ENCODE measurements around the gene ZNF438.

DNA sequence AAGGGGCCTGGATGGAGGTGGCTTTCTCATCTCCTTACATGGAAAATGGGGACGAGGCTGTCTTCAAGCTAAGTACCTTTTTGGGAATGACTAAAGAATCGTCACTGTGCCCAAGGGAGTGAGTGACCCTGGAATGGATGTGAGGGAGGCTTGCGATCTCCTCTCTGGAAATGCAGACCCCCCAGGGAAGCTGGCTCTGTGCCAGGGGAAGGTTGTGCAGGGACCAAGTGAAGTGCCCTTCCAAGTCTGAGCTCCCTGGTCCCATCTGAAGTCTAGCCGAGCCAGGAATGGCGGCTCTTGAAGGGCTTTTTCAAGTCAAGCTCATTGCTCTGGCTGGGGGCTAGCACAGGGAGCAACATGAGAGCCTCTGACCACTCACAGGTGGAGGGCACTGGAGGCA lies 221.2 kb downstream of the ZNF438 start:
- TF ChIP-seq, protein P1, sequence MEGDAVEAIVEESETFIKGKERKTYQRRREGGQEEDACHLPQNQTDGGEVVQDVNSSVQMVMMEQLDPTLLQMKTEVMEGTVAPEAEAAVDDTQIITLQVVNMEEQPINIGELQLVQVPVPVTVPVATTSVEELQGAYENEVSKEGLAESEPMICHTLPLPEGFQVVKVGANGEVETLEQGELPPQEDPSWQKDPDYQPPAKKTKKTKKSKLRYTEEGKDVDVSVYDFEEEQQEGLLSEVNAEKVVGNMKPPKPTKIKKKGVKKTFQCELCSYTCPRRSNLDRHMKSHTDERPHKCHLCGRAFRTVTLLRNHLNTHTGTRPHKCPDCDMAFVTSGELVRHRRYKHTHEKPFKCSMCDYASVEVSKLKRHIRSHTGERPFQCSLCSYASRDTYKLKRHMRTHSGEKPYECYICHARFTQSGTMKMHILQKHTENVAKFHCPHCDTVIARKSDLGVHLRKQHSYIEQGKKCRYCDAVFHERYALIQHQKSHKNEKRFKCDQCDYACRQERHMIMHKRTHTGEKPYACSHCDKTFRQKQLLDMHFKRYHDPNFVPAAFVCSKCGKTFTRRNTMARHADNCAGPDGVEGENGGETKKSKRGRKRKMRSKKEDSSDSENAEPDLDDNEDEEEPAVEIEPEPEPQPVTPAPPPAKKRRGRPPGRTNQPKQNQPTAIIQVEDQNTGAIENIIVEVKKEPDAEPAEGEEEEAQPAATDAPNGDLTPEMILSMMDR (conservative IDR thresholded peaks at IDR 0.05; ENCODE audit: low read depth, low read length), result no peak
- TF ChIP-seq EZH2 (IDR thresholded peaks at IDR 0.05; ENCODE audit: borderline replicate concordance, low read depth, low read length, poor library complexity, severe bottlenecking), result no peak
